ENCODE data around the gene AGPS.
"Not testable (repeated sequence)": the region's sequence is repeated elsewhere in the genome, so short reads cannot be mapped to it uniquely, and the experiment has no call there.

Gene AGPS

DNA sequence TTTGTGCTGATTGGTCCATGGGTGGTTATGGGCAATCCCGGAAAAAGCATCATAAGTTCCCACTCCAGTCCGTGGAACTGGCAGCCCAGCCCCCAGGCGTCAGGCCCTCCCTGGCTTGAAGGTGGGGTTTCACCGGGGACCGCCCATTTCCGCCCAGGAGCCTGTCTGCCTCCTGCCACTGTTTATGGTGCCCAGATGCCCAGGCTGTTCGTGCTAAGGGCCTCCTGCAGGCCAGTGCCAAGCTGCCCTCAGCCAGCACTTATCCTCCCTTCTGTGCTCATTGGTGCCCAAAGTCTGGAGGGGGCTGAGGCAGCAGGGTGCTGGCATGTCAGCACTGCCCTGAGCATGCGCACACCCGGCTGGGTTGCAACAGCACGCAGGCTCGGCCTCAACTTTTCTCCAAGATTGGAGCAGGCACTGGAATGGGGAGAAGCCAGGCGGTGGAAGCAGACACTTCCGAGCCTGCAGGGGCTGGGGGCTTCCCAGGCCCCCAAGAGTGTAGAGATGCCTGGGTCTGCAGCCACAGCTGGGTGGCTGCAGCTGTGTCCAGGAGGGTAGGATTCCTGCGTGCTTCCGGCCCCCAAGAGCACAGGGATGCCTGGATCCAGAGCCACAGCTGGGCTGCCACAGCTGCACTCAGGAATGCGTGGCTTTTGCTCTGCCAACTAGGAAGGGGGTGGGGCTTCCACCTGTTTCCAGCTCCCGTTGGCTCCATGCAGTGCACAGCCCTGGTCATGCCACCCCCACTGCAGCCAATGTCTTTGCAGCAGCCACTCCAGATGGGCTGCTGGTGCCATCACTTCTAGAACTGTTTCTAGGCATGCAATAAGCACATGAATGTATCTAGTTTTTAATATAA is 74.0 kb downstream of the AGPS start:
- DNase-seq (ENCODE audit: low read depth in 2 of 3, low spot score in 2 of 3), result no peak

DNA sequence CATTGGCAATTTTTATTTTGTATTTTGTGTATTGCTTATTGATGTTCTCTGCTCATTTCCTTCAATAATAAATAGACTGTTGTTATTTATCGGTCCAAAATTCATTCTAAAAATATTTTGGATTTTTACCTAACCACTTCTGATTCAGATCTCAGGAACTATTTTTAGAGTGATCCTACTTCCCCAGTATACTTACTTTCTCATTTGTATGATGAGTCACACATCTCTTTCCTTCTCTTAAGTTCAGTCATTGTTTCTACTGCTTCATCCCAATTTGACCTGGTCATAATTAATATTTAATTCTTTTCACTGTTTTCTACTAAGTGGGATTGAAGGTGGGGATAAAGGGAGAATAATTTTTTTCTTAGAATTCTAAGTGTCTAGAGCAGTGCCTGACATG is 75.1 kb downstream of the AGPS start:
- no peak for DNase-seq (ENCODE audit: low read depth in 2 of 3, low spot score in 2 of 3)

DNA sequence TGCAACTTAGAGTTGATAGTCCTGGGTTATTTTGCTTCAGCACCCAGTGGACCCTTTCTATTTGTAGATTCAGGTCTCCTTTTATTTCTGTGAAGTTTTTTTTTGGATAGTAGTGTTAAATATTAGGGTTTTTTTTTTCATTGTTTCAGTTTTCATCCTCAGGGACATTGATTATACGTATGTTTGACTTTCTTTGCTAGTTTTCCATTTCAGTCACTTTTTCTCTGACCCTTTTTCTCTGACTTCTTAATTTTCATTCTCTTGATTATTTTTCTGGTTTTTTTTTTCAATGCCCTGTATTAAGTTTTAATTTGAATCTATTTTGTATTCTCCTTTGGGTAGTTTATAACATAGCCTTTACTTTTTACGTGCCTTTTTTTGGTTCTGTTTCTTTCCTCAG is 79.4 kb downstream of the AGPS start:
- no peak for DNase-seq (ENCODE audit: low read depth in 2 of 3, low spot score in 2 of 3)

DNA sequence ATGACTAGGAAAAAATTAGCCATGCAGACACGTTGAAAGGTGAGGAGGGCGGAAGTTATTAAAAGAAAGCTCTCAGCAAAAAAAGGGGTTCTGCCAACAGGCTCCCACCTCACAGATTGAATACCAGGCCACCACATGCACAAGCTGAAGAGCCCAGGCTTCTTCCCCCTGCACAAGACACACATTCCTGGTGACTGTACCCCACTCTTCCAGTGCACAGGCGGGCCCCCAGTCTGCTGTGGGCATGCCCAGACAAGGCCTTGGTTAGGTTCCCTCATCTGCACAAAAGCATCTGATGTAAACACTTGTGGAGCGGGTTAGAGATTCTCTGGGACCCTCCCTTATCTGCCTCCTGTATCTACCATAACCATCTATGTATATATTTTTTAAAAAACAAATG is 81.7 kb downstream of the AGPS start:
- no peak for DNase-seq (ENCODE audit: low read depth in 2 of 3, low spot score in 2 of 3)

DNA sequence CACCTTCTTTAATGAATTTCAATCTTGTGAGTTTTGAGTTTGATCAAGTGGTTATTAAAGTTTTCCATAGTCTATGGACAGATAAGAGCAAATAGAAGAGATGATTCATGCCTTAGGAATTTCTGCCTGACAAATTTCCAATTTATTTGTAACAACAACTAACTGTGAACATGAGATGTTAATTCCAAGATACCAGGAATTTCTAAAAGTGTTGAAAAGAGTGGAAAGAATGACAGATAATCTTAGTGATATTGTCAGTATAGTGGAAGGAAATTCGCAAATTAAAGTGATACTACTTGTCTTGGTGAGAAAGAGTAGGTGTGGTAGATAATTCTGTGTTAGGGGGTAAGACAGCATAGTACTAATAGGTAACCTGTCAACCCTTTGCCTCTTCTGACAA is 82.4 kb downstream of the AGPS start:
- DNase-seq (ENCODE audit: low read depth in 2 of 3, low spot score in 2 of 3), result no peak

DNA sequence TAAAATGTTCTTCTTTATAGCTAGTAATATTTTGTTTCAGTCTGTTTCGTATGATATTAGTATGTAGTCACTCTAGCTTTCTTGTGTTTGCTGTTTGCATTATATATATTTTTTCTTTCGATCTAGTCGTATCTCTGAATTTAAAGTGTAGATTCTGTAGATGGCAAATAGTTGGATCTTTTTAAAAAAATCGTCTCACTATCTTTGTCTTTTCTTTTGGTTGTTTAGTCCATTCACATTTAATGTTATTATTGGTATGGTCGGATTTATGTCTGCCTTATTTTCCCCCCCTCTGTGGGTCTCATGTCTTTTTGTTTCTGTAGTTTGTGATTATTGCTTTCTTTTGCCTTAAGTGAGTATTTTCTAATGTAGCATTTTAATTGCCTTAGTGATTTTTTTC is 84.3 kb downstream of the AGPS start:
- DNase-seq (ENCODE audit: low read depth in 2 of 3, low spot score in 2 of 3), result no peak

DNA sequence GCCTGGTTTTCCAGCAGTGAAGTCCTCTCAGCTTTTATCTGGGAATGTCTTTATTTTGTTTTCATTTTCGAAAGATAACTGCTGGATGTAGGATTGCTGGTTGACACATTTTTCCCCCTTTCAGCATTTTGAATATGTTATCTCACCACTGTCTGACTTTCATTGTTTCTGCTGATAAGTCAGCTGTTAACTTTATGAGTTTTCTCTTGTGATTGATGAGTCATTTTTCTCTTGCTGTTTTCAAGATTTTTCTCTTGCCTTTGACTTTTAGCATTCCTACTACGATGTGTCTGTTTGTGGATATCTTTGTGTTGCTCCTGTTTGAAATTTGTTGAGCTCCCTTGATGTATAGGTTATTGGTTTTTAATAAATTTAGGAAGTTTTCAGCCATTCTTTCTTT is 85.5 kb downstream of the AGPS start:
- no peak for DNase-seq (ENCODE audit: low read depth in 2 of 3, low spot score in 2 of 3)

DNA sequence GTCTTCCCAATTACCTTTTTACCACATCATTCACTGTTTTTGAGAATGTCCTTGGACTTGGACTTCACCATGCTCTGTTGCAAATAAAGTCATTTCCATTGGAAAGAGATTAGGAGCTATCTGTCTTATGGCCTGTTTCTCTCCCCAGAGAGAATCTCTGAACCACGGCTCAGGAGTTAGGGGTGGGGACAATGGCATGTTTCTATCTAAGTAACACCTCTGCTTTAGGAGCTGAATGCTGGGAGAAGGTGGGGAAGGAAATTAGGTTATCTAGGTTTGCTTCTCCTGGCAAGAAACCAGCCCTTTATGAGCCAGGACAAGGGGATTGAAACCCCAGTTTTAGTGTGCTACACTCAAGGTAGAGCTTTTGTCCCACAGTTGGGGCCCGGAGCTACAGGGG is 86.3 kb downstream of the AGPS start:
- no peak for DNase-seq (ENCODE audit: low read depth in 2 of 3, low spot score in 2 of 3)

DNA sequence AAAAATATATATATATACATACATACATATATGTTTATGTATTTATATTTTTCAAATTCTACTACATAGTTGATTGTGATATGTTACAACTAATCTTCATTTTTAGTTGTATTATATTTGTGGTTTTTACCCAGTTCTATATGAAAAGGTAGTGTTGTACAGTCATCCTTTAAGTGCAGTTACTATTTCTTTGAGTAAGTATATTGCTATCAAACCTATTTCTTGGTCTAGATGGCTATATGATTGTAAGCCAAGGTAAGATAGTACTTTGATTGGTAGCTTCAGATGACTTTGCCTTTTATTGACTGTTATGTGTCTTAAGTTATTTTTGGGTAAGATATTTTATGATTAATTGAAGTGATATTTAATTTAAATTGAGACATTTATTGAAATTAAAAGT is 89.6 kb downstream of the AGPS start:
- no peak for DNase-seq (ENCODE audit: low read depth in 2 of 3, low spot score in 2 of 3)

DNA sequence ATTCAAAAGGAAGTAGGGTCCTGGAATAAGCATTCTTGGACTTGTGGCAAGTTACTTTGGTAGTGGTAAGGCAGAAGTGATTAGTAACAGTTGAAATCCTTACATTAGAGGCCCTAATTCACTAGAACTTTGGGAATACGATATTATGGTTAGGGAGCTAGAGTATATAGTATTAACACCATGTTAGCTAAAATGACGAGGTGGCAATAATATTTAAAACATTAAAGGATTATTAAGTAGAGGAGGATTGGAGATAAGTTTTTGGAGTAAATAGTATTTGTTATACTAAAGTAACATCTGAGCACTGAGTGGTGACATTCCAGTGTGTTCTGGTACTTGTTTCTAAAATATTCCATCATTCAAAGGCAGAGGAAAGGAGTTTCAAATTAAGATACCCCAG is 91.0 kb downstream of the AGPS start:
- DNase-seq (ENCODE audit: low read depth in 2 of 3, low spot score in 2 of 3), result no peak

DNA sequence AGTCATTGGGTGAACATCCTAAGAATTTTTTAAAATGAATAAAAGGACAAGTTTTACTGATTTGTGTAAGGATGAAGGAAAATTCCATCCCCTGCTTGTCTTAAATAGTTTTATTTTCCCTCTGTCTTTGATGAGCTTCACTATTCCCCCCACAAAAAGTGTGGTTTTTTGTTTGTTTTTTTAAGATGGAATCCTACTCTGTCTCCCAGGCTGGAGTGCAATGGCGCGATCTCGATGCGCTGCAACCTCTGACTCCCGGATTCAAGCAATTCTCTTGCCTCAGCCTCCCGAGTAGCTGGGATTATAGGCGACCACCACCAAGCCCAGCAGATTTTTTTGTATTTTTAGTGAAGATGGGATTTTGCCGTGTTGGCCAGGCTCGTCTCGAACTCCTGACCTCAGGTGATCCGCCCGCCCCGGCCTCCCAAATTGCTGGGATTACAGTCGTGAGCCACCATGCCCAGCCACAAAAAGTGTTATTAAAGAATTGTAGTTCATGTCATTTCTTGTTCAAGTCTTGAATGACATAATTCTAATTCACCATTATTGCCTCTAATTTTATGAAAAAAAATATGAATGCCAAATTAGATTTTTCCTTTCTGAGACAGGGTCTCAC is 91.7 kb downstream of the AGPS start:
- no peak for DNase-seq (ENCODE audit: low read depth in 2 of 3, low spot score in 2 of 3)

DNA sequence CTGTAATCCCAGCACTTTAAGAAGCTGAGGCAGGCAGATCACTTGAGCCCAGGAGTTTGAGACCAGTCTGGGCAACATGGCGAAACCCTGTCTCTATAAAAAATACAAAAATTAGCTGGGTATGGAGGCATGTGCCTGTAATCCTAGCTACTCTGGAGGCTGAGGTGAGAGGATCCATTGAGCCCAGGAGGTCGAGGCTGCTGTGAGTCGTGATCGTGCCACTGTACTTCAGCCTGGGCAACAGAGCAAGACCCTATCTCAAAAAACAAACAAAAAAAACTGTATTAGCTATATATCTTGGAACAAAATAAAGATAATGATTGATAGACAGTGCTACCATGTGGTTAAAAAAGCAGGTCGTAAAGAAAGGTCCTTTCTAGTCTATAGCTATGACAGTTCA is 93.1 kb downstream of the AGPS start:
- not testable (repeated sequence) for DNase-seq (ENCODE audit: low read depth in 2 of 3, low spot score in 2 of 3)

DNA sequence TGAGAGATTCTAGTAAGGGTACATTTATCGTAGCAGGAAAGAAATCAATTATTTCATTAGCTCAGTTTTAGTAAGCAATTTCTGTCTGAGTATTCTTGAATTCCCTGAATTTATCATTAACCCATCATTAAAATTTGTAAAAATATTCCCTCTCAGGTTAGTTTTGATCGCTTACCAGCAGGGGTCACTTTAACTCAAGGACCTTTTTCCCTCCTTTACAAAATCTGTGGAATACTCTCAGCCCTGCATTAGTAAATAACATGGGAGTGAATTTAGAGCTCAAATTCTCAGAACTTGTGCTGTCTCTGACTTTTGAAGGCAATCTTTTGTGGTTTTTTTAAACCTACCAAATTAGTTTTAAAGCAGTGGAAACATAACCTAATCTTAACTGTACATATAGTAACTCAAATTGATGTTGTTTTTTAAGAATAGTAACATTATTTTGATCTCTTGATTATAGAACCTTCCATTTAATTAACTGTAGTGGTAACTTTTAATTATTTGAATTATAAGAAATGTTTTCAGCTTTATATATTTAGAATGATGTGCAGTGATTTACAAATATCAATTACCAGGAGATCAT is 97.2 kb downstream of the AGPS start:
- DNase-seq (ENCODE audit: low read depth in 2 of 3, low spot score in 2 of 3), result no peak

DNA sequence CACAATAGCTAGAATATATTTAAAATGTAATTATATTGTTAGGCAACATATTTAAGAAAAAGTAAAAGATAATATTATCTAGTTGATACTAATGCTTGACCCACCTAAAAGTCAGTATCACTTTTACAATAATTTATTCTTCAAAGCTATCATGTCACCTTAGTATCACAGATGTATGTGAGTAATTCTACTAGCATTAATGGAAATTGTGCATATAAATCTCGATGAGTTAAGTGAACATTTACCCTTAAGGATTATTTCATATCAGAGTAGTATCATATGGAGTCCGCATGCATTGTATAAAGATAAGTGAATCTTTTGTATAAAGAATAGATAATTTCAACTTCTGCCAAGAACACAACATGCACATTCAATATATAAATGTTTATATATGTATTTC is 103.4 kb downstream of the AGPS start:
- no peak for DNase-seq (ENCODE audit: low read depth in 2 of 3, low spot score in 2 of 3)

DNA sequence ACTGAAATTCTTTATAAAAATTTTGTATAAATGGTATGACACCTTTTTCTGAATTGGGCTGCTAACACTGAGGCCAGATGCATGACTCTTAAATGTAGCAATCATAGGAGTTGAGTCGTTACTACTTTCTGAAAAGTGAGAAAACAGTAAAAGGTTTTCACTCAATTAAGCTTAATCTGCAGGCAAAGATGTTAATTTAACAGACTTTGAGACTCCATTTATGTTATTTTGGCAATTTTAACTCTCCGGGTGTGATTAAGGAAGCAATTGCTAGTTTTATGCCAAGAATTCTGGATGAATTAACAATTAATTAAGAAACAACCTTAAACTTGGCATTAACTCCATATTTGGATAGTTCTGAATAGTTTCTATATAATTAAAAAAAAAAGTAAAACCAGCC is 104.3 kb downstream of the AGPS start:
- no peak for DNase-seq (ENCODE audit: low read depth in 2 of 3, low spot score in 2 of 3)

DNA sequence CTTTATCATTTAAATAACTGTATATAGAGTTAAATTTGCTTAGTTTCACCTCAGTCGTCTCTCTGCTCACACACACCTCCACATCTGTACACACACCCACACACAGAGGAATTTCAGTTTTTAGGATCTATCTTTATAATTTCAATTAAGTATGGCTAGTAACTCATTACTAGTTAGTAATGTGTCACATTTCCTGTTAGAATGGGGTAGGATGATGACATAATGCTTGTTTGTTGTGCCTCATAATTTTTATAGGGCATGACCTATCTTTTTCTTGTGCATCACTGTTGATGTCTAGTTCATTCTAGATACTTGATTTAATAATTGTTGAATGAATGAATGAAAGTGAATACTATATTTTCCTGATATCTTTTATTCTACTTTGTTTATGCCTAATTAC is 108.6 kb downstream of the AGPS start:
- DNase-seq (ENCODE audit: low read depth in 2 of 3, low spot score in 2 of 3), result no peak

DNA sequence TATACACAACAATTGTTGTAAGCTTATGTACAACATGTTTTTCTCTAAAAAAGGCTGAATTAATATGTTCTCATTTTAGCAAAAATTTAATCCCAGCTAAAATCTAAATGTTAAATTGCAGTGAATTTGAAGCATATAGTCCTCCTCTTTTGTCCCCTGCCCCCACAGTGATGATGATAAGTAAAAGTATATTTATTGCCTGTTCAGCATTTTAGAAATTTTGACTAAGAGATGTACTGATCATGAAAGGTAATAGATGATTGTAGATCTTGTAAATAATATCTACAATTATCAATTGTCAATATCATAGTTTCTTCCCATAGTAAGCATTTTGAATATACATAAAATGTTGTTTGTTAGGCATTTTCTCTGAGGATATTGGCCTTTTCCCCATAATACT is 113.9 kb downstream of the AGPS start:
- no peak for DNase-seq (ENCODE audit: low read depth in 2 of 3, low spot score in 2 of 3)

DNA sequence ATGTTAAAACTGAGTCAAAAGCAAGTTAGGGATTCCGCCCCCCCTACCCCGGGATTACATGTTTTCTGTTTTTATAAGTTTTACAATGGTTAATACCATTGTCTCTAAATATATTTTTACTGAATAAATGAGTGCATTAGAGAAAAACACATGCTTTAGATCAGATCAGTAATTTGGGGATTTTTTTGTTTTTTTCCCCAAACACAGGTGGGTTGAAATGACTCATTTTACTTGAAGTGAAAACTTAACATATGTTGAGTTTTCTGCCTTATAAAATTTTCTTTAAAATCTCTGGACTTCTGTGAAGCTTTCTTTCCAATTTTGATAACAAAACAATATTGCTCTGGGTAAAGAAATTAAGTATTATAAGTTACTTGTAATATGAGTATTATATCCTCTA is 114.4 kb downstream of the AGPS start:
- DNase-seq (ENCODE audit: low read depth in 2 of 3, low spot score in 2 of 3), result no peak

DNA sequence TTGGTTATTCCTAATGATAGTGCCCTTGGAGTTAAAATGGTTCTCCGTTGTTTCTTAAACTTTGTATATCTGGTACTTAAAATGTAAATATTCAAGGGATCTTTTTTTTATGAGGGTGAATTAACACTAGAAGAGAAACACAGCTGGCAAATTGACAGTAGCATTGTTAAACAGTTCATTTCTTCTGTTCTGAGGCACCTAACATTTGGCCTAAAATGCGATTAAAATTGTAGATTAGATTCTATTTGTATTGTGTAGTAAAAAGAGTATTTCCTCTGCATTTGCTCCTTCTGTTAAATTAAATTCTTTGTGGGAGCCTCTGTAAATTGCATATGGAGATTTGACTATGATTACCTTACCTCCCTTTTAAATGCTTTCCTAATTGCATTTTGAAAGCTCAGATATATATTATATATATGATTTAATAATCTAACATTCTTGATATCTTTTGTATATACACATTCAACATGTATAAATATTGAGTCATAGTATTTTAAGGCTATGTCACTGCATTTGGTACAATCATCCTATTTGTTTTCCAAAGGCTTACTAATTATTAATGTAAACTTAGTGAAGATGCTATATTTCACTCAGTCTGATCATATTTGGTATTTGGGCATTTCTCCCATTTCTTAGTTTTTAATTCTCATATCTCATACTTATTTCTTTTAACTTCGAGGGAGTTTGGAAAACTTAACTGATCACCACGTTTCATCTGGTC is 124.4 kb downstream of the AGPS start:
- no peak for DNase-seq (ENCODE audit: low read depth in 2 of 3, low spot score in 2 of 3)

DNA sequence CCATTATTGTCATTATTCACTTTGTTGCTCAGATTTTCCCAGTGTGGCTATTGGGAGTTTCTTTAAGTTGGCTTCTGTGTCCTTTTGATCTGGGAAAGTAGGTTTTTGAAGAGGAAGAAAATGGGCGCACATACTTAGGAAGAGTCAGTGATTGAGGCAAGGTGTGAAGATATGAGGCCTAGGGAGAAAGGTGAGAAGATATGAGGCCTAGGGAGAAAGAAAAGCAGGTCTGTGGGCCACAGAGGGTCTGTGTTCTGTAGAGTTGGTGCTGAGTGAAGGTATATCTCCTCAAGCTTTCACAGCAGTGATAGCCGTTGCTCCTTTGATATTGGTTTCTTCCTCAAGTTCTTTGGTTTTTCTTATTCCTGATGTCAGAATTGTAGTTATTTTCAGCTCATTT is 126.2 kb downstream of the AGPS start:
- DNase-seq (ENCODE audit: low read depth in 2 of 3, low spot score in 2 of 3), result no peak

DNA sequence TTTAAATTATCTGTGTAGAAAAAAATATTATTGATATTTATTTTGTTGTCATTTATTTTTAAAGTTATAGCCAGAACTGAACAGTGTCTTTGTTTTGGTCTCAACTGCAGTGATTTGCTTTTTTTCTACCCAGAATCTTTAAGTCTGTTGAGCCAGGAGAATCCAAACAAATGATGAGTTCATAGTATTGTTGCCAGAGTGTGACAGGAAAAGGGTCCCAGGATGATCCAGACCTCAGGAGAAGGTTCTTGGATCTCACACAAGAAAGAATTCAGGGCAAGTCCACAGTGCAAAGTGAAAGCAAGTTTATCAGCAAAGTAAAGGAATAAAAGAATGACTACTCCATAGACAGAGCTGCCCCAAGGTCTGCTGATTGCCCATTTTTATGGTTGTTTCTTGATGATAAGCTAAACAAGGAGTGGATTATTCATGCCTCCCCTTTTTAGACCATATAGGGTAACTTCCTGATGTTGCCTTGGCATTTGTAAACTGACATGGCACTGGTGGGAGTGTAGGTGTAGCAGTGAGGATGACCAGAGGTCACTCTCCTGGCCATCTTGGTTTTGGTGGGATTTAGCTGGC is 127.1 kb downstream of the AGPS start:
- DNase-seq (ENCODE audit: low read depth in 2 of 3, low spot score in 2 of 3), result no peak

DNA sequence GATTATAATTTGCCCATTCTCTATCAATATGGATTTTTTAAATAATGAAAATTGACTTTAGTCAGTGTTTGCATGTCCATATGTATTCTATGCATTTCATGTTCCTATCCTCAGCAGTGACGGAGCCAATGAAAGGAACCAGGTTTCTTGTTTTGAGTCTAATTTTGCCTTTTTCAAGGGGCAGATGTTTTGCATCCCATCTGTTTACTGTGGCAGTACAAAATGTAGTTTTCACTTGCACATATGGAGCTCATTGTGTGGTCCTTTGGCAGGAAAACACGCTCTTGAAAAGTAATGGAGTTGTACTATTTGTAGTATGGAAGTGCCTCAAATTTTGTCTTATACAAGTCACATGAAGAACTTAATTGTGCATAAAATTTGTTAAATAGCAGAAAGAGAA is 127.8 kb downstream of the AGPS start:
- DNase-seq (ENCODE audit: low read depth in 2 of 3, low spot score in 2 of 3), result no peak
